Measurements from ENCODE around the gene TKTL1. TPM values are rescaled to one million over a fixed set of nuclear protein-coding genes. Genes with fewer than 3 reads are reported as not detected.

The TKTL1 gene
- total RNA-seq, 1 donor from 2014 or later: not detected

DNA sequence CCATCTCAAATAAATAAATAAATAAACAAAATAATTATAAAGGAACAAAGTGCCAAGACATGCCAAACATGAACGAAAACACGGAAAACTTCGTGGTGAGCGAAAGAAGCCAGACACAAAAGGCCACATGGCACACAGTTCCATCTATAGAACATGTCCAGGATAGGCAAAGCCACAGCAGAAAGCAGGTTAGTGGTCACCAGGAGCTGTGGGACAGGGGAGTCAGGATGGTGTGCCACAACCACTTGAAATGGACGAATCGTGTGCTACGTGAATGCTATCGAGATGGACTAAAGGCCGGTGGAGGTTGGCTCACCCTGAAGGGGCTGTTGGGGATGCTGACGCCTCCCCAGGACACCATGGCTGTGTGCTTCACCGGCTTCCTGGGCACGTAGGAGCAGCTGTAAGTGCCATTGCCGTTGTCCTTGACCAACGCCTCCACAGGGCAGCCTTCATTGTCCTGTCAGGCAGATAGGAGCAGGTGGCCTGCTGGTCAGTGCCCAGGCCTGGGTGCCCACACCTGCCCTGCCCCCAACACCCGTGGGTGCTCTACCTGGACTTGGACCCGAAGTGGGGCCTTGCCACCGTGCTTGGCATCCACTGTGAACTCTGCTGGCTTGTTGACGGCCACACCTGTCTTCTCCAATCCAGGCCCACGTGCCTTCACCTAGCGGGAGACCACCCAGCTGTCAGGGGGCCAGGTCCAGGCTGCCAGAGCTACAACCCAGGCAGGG is 68.3 kb downstream of the TKTL1 start:
- Mint-ChIP-seq H3K27ac (no peak overlapping the region), H3K4me1 (no peaks in the 10 kb centered on the region), H3K36me3 (peaks cover 8% of the 10 kb centered on the region), H3K9me3 (peaks cover 11% of the 10 kb centered on the region), H3K27me3 (ENCODE audit: insufficient read depth, low read depth) (peaks cover 16% of the 10 kb centered on the region), H3K4me3 (no peak overlapping the region)
- TF ChIP-seq, protein P1, sequence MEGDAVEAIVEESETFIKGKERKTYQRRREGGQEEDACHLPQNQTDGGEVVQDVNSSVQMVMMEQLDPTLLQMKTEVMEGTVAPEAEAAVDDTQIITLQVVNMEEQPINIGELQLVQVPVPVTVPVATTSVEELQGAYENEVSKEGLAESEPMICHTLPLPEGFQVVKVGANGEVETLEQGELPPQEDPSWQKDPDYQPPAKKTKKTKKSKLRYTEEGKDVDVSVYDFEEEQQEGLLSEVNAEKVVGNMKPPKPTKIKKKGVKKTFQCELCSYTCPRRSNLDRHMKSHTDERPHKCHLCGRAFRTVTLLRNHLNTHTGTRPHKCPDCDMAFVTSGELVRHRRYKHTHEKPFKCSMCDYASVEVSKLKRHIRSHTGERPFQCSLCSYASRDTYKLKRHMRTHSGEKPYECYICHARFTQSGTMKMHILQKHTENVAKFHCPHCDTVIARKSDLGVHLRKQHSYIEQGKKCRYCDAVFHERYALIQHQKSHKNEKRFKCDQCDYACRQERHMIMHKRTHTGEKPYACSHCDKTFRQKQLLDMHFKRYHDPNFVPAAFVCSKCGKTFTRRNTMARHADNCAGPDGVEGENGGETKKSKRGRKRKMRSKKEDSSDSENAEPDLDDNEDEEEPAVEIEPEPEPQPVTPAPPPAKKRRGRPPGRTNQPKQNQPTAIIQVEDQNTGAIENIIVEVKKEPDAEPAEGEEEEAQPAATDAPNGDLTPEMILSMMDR (IDR thresholded peaks at IDR 0.05): no peak
- TF ChIP-seq EZH2phosphoT487 (IDR thresholded peaks at IDR 0.05) (no peak), EZH2 (IDR thresholded peaks at IDR 0.05) (no peak)
- Histone ChIP-seq H3K4me3 (no peak overlapping the region), H3K9ac (no peak overlapping the region), H2AFZ (replicated peaks) (no peak overlapping the region), H3K79me2 (ENCODE audit: low read depth) (peaks cover 35% of the 10 kb centered on the region), H3K27ac (no peak overlapping the region), H4K20me1 (ENCODE audit: low read depth) (peaks cover 76% of the 10 kb centered on the region), H3K9me3 (ENCODE audit: low read depth) (no peaks in the 10 kb centered on the region), H3K36me3 (no peaks in the 10 kb centered on the region), H3F3A (ENCODE audit: low read depth) (no peaks in the 10 kb centered on the region), H3K4me2 (no peak overlapping the region), H3K4me1 (no peaks in the 10 kb centered on the region), H3K27me3 (no peaks in the 10 kb centered on the region)
- no peak for DNase-seq (ENCODE audit: low spot score)

DNA sequence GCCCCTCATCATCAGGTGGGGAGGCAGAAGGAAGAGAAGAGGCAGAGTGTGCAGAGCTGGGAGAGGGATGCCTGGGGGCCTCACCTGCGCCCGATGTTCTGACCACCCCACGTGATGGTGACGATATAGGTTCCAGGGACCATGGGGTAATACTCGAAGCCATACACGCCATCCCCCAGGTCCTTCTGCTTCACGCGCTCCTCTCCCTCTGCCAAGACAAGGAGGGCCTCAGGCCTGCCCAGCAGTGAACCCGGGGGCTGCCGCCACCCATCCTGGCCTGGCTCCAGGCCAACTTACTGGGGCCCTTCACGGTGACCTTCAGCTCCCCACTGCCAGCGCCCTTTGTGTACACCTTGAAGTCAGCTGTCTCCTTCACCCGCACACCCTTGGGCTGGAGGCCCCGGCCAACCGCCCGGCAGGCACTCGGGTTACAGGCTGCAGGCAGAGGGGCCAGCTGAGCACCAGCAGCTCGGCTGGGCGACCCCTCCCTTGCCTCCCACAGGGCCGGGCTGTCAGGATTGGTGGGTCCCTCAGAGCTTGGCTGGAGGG is 69.5 kb downstream of the TKTL1 start:
- Histone ChIP-seq H3K27ac (no peak overlapping the region), H4K20me1 (ENCODE audit: low read depth) (peaks cover 74% of the 10 kb centered on the region), H2AFZ (replicated peaks) (no peak overlapping the region), H3K79me2 (ENCODE audit: low read depth) (peaks cover 47% of the 10 kb centered on the region), H3K4me2 (no peak overlapping the region), H3K4me3 (no peak overlapping the region), H3K9ac (no peak overlapping the region), H3K4me1 (no peaks in the 10 kb centered on the region), H3K9me3 (ENCODE audit: low read depth) (no peaks in the 10 kb centered on the region), H3K36me3 (no peaks in the 10 kb centered on the region), H3F3A (ENCODE audit: low read depth) (no peaks in the 10 kb centered on the region), H3K27me3 (no peaks in the 10 kb centered on the region)
- Mint-ChIP-seq H3K36me3 (peaks cover 8% of the 10 kb centered on the region), H3K4me3 (no peak overlapping the region), H3K9me3 (peaks cover 13% of the 10 kb centered on the region), H3K27me3 (ENCODE audit: insufficient read depth, low read depth) (peaks cover 19% of the 10 kb centered on the region), H3K4me1 (no peaks in the 10 kb centered on the region), H3K27ac (no peak overlapping the region)
- no peak for DNase-seq (ENCODE audit: low spot score)
- TF ChIP-seq EZH2phosphoT487 (IDR thresholded peaks at IDR 0.05): no peak
- TF ChIP-seq, protein P1 (IDR thresholded peaks at IDR 0.05): no peak
- TF ChIP-seq EZH2 (IDR thresholded peaks at IDR 0.05): no peak

DNA sequence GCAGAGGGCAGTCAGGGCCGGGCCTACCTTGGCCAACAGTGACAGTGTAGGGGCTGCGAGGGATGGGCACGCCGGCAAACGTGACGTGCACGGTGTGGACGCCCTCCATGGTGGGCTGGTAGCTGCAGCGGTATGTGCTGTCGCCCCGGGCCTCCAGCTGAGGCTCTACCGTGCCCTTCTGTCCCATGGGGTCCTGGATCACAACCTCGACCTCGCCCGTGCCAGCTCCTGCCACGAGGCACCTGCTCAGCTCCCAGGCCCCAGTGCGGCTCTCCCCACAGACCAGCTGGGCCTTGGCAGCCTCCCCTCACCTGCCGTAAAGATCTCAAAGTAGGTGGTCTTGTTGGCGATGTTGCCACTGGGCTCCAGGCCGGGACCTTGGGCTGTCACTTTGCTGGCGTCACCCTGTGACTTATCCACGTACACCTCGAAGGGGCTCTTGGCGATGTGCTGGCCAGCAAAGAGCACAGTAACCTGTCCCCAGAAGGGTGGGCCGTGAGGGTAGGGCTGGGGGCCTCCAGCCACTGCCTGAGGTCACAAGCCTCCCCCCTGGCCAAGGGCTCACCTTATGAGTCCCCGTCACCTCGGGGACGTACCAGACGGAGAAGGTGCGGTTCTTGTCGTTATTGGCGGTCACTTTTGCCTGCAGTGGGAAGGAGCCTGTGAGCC is 70.5 kb downstream of the TKTL1 start:
- Histone ChIP-seq H3K4me3 (no peak overlapping the region), H3K9me3 (ENCODE audit: low read depth) (no peaks in the 10 kb centered on the region), H4K20me1 (ENCODE audit: low read depth) (peaks cover 72% of the 10 kb centered on the region), H3K79me2 (ENCODE audit: low read depth) (peaks cover 57% of the 10 kb centered on the region), H3K27ac (no peak overlapping the region), H3F3A (ENCODE audit: low read depth) (no peaks in the 10 kb centered on the region), H3K4me2 (no peak overlapping the region), H3K4me1 (no peaks in the 10 kb centered on the region), H2AFZ (replicated peaks) (no peak overlapping the region), H3K9ac (no peak overlapping the region), H3K27me3 (no peaks in the 10 kb centered on the region), H3K36me3 (no peaks in the 10 kb centered on the region)
- H3K36me3 Mint-ChIP-seq: peaks cover 8% of the 10 kb centered on the region
- no peaks in the 10 kb centered on the region for H3K4me1 Mint-ChIP-seq
- H3K9me3 Mint-ChIP-seq: peaks cover 11% of the 10 kb centered on the region
- H3K27me3 Mint-ChIP-seq (ENCODE audit: insufficient read depth, low read depth): peaks cover 21% of the 10 kb centered on the region
- H3K27ac Mint-ChIP-seq: no peak overlapping the region
- TF ChIP-seq, protein P1 (IDR thresholded peaks at IDR 0.05): no peak
- no peak for TF ChIP-seq EZH2 (IDR thresholded peaks at IDR 0.05)
- no peak for TF ChIP-seq EZH2phosphoT487 (IDR thresholded peaks at IDR 0.05)
- DNase-seq (ENCODE audit: low spot score): no peak
- no peak overlapping the region for H3K4me3 Mint-ChIP-seq

Measured in neural progenitor cell (in vitro differentiated cells).